Erythroblast (primary cell): ENCODE measurements around the gene PLAGL1.
"Not testable (repeated sequence)": the region's sequence is repeated elsewhere in the genome, so short reads cannot be mapped to it uniquely, and the experiment has no call there.

Experiments
- DNase-seq, 2 experiments: peaks; one replicate each; lab custom pipeline; 2025; lab: John Stamatoyannopoulos, UW
- GATA1 ChIP-seq: IDR thresholded peaks from 2 replicates; pipeline ENCODE4 v1.6.1; 2011; ENCODE audit warnings: low read depth, mild to moderate bottlenecking, control low read depth, low read length, moderate library complexity
- POLR2A ChIP-seq: IDR thresholded peaks from 2 replicates; pipeline ENCODE4 v1.6.1; 2011; ENCODE audit warnings: mild to moderate bottlenecking, low read length

Gene PLAGL1, protein sequence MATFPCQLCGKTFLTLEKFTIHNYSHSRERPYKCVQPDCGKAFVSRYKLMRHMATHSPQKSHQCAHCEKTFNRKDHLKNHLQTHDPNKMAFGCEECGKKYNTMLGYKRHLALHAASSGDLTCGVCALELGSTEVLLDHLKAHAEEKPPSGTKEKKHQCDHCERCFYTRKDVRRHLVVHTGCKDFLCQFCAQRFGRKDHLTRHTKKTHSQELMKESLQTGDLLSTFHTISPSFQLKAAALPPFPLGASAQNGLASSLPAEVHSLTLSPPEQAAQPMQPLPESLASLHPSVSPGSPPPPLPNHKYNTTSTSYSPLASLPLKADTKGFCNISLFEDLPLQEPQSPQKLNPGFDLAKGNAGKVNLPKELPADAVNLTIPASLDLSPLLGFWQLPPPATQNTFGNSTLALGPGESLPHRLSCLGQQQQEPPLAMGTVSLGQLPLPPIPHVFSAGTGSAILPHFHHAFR

DNA sequence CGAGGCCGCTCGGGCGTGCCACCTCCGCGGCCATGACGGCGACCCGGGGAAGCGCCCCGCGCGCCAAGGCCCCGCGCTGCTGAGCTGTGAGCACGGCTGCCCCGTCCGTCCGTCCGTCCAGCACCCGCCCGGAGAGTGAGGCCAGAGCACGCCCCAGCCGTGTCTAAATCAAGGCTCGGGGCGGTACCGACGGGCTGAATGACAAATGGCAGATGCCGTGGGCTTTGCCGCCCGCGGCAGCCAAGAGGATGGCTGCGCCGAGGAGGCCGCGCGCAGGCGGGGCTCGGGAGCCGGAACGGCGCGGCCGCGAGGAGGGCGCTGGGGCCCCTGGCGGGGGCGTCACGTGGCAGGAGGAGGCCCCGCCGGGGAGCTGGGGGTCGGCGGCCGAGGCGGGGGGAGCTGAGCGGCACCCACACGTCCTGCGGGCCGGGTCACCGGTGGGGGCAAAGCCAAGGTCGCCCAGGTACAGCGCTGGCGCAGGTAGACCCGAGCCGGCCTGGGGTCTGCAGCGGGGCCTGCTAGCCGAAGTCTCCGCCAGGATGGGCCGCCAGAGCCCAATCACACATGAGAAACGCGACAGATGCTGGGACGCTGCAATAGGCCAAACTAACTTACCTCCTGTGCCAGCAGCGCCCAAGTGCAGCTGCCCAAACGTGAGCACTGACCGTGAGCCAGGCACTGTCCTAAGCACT, at the start of gene PLAGL1:
TSS of gene PLAGL1 (minus strand) at position 140 of the 692 bp plus-strand sequence. CDS start 60,123 bp downstream, outside the sequence.
- peak; percentile 60 to 61 for DNase-seq
- TF ChIP-seq POLR2A = peak; percentile 48
- TF ChIP-seq GATA1 = no peak

DNA sequence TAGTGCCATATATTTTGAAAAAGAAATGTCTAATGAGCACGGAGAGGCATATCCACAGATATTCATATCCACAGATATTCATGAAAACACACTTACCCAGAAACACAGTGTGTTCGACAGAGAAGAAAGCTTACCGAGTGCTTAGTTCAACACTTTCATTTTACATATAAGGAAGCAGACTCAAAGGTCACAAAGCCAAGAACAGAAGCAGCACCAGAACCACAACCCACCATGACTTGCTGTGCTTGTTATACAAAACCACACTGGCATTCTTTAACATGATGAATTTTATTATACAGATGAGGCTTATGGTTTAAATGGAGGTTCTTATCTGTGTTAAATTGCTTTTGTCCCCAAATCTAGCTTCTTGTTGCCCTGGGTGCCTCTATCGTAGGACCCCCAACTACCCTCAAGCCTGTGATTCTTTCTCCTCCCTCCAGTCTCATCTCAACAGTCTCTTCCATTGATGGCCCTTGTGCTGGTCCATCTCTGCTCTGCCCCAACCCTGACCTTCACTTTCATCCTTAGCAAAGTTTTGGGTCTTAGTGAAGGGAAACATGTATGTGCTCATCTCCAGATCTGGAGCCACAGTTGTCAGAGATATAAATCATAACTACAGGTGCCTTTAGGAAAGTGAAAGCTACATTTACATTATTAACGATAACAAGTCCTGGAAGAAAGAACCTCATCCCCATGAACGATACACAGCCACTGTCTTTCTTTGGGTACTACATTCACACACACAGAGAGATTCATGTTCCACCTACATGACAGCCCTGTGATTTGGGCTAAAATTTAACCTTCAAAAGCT, 47.3 kb upstream of the PLAGL1 start:
- TF ChIP-seq GATA1 = no peak
- no peak for TF ChIP-seq POLR2A
- no peak for DNase-seq

DNA sequence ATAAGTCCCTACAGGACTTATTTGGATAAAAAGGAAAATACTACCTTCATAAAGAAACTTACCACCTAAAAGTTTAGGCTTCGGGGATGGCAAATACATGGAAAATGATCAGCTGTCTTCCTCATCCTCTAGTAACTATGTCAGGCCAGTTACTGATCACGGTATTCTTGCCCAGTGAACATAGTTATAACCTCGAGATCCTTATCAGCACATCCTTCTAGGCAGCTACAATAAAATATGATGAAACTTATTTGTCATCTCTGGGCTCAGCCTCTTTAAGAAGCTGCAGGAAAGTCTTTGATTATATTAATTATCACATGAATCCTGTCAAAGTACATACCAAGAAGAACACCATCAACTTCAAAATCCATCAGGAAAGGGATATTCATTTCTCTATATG, 45.5 kb upstream of the PLAGL1 start:
- TF ChIP-seq GATA1 (no peak), POLR2A (no peak)
- DNase-seq = no peak

DNA sequence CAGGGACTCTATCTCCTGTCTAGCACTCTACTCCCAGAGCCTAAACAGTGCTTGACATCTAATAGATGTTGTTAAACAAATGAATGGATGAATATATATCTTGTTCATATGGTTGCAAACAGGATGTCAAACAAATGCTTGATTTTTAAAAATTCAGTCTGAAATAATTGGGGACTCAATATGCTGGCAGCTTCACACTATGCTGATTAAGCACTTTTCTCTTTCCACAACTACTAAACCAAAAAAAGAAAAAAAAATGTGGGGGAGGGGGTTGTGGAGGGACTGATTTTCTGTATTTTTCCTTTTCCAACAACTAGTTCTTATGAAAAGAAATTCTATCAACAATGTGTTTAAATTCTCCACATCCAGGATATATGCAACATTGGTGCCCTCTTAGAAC, 44.4 kb upstream of the PLAGL1 start:
- no peak for TF ChIP-seq POLR2A
- TF ChIP-seq GATA1 = no peak
- DNase-seq = no peak

DNA sequence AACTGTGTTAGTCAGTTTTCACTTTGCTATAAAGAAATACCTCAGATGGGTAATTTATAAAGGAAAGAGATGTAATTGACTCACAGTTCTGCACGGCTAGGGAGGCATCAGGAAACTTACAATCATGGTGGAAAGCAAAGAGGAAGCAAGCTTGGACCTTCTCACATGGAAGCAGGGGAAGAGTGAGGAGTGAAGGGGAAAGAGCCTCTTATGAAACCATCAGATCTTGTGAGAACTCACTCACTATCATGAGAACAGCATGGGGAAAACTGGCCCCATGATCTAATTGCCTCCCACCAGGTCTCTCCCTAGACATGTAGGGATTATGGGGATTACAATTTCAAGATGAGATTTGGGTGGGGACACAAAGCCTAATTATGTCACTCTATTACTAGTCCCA, 41.3 kb upstream of the PLAGL1 start:
- no peak for DNase-seq
- TF ChIP-seq GATA1 (no peak), POLR2A (no peak)

DNA sequence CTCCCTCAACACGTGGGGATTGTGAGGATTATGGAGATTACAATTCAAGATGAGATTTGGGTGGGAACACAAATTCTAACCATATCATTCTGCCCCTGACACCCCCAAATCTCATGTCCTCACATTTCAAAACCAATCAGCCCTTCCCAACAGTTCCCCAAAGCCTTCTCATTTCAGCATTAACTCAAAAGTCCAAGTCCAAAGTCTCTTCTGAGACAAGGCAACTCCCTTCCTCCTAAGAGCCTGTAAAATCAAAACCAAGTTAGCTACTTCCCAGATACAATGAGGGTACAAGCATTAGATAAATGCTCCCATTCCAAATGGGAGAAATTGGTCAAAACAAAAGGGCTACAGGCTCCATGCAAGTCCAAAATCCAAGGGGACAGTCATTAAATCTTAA, 39.6 kb upstream of the PLAGL1 start:
- no peak for DNase-seq
- TF ChIP-seq GATA1 = no peak
- no peak for TF ChIP-seq POLR2A

DNA sequence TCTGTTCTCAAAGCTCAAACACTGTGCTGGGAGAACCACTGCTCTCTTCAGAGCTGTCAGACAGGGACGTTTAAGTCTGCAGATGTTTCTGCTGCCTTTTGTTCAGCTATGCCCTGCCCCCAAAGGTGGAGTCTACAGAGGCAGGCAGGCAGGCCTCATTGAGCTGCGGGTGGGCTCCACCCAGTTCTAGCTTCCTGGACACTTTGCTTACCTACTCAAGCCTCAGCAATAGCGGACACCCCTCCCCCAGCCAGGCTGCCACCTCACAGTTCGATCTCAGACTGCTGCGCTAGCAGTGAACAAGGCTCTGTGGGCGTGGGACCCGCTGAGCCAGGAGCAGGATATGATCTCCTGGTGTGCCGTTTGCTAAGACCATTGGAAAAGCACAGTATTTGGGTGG, 38.6 kb upstream of the PLAGL1 start:
- DNase-seq = not testable (repeated sequence)

DNA sequence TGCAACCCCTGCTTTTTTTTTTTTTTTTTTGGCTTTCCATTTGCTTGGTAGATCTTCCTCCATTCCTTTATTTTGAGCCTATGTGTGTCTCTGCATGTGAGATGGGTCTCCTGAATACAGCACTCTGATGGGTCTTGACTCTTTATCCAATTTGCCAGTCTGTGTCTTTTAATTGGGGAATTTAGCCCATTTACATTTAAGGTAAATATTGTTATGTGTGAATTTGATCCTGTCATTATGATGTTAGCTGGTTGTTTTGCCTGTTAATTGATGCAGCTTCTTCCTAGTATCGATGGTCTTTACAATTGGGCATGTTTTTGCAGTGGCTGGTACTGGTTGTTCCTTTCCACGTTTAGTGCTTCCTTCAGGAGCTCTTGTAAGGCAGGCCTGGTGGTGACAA, 36.9 kb upstream of the PLAGL1 start:
- DNase-seq = not testable (repeated sequence)

DNA sequence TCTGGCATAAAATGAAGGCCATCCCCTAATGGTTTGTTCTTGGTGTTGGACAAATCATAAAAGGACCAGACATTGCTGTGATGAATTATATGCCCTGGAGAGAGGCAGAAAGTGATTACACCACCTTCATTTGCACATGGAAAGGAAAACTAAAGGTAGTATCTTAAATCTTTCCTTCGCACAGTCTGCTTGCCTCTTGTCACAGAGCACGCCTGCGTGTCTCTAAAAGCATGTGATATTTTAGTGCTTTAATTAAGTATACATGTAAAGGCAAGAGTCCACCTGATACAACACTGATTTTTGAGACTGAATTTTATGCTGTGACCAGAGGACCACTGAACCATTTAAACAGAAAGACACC, 28.8 kb upstream of the PLAGL1 start:
- no peak for TF ChIP-seq GATA1
- TF ChIP-seq POLR2A = no peak
- no peak for DNase-seq

DNA sequence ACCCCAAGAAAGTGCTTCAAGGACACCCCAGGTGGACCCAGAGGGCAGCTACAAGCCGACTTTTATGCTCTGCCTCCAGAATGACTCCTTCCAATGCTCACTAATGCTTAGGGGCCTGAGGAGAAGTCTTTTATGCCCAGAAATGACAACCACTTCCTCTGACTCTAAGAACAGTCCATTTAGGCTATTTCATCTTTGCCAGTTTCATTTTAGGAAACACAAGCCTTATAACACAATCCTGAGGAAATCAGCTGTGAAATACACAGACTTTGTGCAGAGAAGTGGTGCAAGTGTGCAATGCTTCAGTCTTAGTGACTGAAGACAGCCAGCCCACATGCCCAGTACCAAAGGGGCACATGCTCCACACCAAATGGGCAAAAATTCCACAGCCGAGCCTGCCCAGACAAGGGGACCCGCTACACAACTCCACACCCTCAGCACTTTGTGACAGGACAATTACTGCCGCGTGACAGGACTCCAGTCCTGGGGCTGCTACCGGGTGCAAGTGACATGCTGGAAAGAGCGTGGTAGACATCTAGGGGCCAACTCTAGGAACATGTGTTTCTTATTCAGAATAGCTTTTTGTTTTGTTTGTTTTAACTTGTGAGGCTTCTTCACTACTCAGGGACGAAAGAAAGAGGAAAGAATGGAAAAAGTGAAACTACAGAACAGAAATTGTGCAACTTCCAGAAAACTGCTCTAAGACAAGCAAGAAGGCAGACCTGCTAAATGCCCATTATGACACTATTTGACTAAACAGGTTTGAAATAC, 28.2 kb upstream of the PLAGL1 start:
- peak; percentile 39 to 61 for DNase-seq
- TF ChIP-seq POLR2A (no peak), GATA1 (no peak)

DNA sequence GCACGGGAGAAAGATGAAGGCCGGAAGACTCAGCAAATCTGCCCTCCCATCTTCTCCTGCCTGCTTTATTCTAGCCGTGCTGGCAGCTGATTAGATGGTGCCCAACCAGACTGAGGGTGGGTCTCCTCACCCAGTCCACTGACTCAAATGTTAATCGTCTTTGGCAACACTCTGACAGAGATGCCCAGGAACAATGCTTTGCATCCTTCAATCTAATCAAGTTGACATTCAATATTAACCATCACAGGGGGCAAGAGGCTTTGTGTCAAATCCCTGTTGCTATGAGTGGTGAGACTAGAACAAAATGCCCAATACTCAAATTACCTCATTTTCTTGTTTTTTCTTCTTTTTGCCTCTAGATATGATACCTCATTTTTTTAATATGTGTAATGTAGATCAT, 27.4 kb upstream of the PLAGL1 start:
- no peak for DNase-seq
- TF ChIP-seq GATA1 (no peak), POLR2A (no peak)

DNA sequence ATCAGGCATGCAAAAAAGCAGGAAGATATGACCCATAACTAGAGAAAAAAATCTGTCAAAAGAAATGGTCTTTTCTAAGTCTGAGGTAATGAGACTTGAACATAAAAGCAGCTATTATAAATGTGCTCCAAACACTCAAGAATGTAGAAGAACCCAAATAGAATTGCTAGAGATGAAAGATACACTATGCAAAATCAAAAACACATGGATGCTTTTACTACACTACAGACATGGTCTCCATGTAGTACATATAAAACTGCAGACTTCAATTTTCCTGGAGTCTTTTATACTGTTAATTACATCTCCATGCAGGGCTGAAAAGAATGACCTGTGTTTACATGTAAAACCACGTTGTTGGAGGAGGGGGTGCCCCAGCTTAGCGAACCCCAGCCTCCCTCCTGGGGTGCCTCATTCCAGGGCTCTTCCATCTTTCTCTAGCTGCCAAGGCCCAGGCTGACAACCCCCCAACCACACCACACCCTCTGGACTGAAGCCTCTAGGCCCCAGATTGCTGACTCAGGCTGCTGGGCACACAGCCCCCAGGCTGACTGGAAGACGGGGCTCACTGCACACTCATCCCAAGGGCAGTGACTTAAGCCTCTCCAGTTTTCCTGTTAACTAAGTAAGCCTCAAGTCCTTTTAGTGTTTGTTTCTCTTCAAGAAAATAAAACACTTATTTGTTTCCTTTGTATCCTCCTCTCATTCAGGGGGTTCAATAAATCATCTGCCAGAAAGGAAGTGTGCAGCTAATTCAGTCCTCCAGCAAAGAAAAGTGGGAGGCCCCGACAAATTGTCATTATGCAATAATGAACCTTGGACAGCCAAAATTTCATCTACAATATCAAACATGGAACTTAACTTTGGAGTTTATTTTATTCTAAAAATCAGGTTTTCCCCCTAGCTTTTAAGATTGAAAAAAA, 26.0 kb upstream of the PLAGL1 start:
- no peak for TF ChIP-seq GATA1
- TF ChIP-seq POLR2A = no peak
- peak; percentile 39 to 66 for DNase-seq

DNA sequence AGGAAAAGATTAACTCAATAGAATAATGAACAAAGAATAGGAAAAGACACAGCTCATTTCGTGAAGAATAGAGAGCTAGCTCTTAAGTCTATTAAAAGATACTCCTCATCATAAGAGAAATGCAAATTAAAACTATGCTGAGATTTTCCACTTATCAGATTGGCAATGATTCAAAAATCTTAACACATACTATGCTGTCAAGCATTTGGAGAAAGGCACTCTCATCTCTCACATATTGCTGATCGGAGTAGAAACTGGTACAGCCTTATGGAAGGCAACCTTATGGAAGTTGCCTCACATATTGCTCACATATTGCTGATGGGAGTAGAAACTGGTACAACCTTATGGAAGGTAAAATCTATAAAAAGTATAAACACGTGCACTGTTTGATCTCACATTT, 21.4 kb upstream of the PLAGL1 start:
- TF ChIP-seq POLR2A (no peak), GATA1 (no peak)
- DNase-seq = no peak
